Muscle of arm (tissue), 12 donors: ENCODE data around the gene GPA33. TPM values are rescaled to one million over a fixed set of nuclear protein-coding genes. Genes with fewer than 3 reads are reported as not detected.

Experiments
- polyA plus RNA-seq, 12 donors: library from polyadenylated mRNA; unstranded; fragments of 120-200 nt; gene quantifications; one replicate each; pipeline ENCODE4 v1.2.1, GENCODE V29; 2013; ENCODE audit not compliant: insufficient read length in 12 of 12

The GPA33 gene
- polyA plus RNA-seq, 12 donors: 0.12 to 22.3 (median 0.19) TPM; not detected in 2

Other genes starting within 250 kb of the GPA33 start
- gene TADA1, start 214.1 kb downstream of the GPA33 start, polyA plus RNA-seq: 10 to 100 TPM in 11 of 12 donors, not detected in 1; 11.4 to 19.7 (median 14.8) TPM
- 1 to 10 TPM in 11 of 12 donors, not detected in 1; 1.3 to 5.0 (median 2.0) TPM for gene ILDR2, start 114.8 kb downstream of the GPA33 start, polyA plus RNA-seq
- gene MAEL, start 101.1 kb downstream of the GPA33 start, polyA plus RNA-seq: 1 to 10 TPM in 1 of 12 donors, under 1 TPM in 9, not detected in 2; 0.20 to 1.1 (median 0.48) TPM
- gene STYXL2, start 3.7 kb upstream of the GPA33 start, polyA plus RNA-seq: 100 to 1,000 TPM in 5 of 12 donors, 10 to 100 TPM in 6, not detected in 1; 34.2 to 146 (median 99.8) TPM
- gene POU2F1, start 130.5 kb upstream of the GPA33 start, polyA plus RNA-seq: 10 to 100 TPM in 1 of 12 donors, 1 to 10 TPM in 11; 5.3 to 38.4 (median 7.4) TPM